HepG2 (cell line): ENCODE results near the gene IL1RAP. TPM values are rescaled to one million over a fixed set of nuclear protein-coding genes. Genes with fewer than 3 reads are reported as not detected.

Source experiments
- KDM1A ChIP-seq: IDR thresholded peaks from 2 replicates; pipeline ENCODE4 v1.6.1; 2016; ENCODE audit warnings: missing compliant biosample characterization
- NR2F6 ChIP-seq, 2 experiments: IDR thresholded peaks; 2 replicates each; pipeline ENCODE4 v1.6.1; 2016; ENCODE audit warnings: antibody characterized with exemption in 1 of 2, mild to moderate bottlenecking in 1 of 2
- PHF21A ChIP-seq: sonication (generic); formaldehyde crosslinking; IDR thresholded peaks from 2 replicates; pipeline ENCODE4 v1.5.0; 2020; ENCODE audit warnings: mild to moderate bottlenecking, missing genetic modification reagents
- SNAI1 ChIP-seq: sonication (generic); formaldehyde crosslinking; IDR thresholded peaks from 2 replicates; pipeline ENCODE4 v1.5.0; 2020; ENCODE audit warnings: mild to moderate bottlenecking, missing genetic modification reagents, borderline replicate concordance
- TOPORS ChIP-seq: sonication (generic); formaldehyde crosslinking; IDR thresholded peaks from 2 replicates; pipeline ENCODE4 v1.8.0; 2023; ENCODE audit warnings: mild to moderate bottlenecking, missing genetic modification reagents
- ZFP62 ChIP-seq: sonication (generic); formaldehyde crosslinking; IDR thresholded peaks from 2 replicates; pipeline ENCODE4 v1.4.0; 2020; ENCODE audit warnings: missing genetic modification reagents
- ZKSCAN8 ChIP-seq: IDR thresholded peaks from 2 replicates; pipeline ENCODE4 v1.6.1; 2016; ENCODE audit warnings: borderline replicate concordance, missing genetic modification reagents, missing compliant biosample characterization
- ZNF326 ChIP-seq: sonication (generic); formaldehyde crosslinking; IDR thresholded peaks from 2 replicates; pipeline ENCODE4 v1.4.0; 2020; ENCODE audit warnings: missing genetic modification reagents, borderline replicate concordance
- ZNF550 ChIP-seq: sonication (generic); formaldehyde crosslinking; IDR thresholded peaks from 2 replicates; pipeline ENCODE4 v1.4.0; 2020; ENCODE audit warnings: mild to moderate bottlenecking, missing genetic modification reagents, borderline replicate concordance
- ZNF619 ChIP-seq: sonication (generic); formaldehyde crosslinking; IDR thresholded peaks from 2 replicates; pipeline ENCODE4 v1.4.0; 2020; ENCODE audit warnings: mild to moderate bottlenecking, missing genetic modification reagents
- ZSCAN12 ChIP-seq: sonication (generic); formaldehyde crosslinking; IDR thresholded peaks from 2 replicates; pipeline ENCODE4 v1.9.0; 2021; ENCODE audit warnings: mild to moderate bottlenecking, missing genetic modification reagents
- polyA plus RNA-seq, 8 experiments: library from polyadenylated mRNA; depleted of rRNA in 3 of 8; stranded (reverse) in 7 of 8; unstranded in 1 of 8; fragments of >200 nt; fragmentation: Illumina TruSeq in 4 of 8; extraction: Trizol in 4 of 8; gene quantifications; 2 replicates each; pipeline versions ENCODE4 v1.2.1 to v1.2.3, GENCODE V29; 2011 to 2016; ENCODE audit warnings: low read depth in 4 of 8, missing spikeins in 1 of 8, mixed read lengths in 1 of 8; ENCODE audit not compliant: insufficient read depth in 1 of 8
- total RNA-seq, 5 experiments: library from RNA; depleted of rRNA; stranded (reverse); fragments of >200 nt; fragmentation: Illumina TruSeq; extraction: Trizol; gene quantifications; 2 replicates each; pipeline ENCODE4 v1.2.3, GENCODE V29; 2016; ENCODE audit warnings: low read depth in 1 of 5
- TF ChIP-seq, protein P1 (sequence below): sonication (generic); formaldehyde crosslinking; IDR thresholded peaks from 2 replicates; pipeline ENCODE4 v1.4.0; 2020; ENCODE audit warnings: missing genetic modification reagents, mild to moderate bottlenecking, borderline replicate concordance
- TF ChIP-seq, protein P2 (sequence below): IDR thresholded peaks from 2 replicates; pipeline ENCODE4 v1.6.1; 2018; ENCODE audit warnings: missing genetic modification reagents
- TF ChIP-seq, protein P3 (sequence below): sonication (generic); formaldehyde crosslinking; IDR thresholded peaks from 2 replicates; pipeline ENCODE4 v1.9.0; 2021; ENCODE audit warnings: mild to moderate bottlenecking, missing genetic modification reagents
- TF ChIP-seq, protein P4 (sequence below): IDR thresholded peaks from 2 replicates; pipeline ENCODE4 v1.6.1; 2016; ENCODE audit warnings: missing biosample characterization, missing genetic modification reagents, low read depth

IL1RAP gene
- total and polyA plus RNA-seq, 2 of the 13 experiments (the other 11 are each of a cell fraction or from before 2014, with no cell fraction given) = 18.3 to 54.9 TPM

DNA sequence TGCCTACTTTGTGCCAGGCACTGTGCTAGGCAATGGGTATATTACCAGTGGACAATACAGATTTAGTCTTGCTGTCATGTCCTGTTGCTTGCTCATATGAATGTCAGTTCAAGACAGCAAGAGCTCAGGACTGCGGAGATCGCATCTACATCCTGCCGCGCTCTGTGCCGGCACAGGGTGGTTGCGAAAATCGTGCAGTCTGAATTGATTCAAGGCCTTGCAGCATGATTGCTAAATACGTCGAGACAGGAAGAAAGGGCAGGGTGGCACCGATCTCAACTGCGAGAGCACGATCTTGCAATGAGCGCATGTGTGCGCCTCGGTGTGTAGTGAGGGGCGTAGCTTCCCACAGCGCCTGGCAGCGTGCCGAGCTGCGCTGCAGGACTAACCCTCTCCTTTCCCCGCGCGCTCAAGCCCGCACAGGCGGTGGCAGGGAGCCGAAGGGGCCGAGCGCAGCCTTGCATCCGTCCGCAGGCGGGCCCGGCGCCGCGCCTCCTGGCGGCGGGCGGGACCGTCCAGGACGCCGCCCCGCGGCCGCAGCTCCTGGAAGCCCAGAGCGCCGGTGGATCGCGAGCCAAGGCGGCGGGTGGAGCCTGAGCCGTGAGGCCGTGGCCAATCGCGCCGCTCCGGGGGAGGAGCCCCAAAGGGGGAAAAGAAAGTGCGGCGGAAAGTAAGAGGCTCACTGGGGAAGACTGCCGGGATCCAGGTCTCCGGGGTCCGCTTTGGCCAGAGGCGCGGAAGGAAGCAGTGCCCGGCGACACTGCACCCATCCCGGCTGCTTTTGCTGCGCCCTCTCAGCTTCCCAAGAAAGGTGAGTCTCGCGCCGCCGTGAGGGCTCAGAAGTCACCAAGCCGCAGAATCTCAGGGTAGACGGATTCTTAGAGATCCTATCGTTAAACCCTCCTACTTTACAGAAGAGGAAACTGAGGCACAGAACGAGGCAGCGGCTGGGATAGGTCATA lies at the start of gene IL1RAP (continued):
- TF ChIP-seq, protein P1, sequence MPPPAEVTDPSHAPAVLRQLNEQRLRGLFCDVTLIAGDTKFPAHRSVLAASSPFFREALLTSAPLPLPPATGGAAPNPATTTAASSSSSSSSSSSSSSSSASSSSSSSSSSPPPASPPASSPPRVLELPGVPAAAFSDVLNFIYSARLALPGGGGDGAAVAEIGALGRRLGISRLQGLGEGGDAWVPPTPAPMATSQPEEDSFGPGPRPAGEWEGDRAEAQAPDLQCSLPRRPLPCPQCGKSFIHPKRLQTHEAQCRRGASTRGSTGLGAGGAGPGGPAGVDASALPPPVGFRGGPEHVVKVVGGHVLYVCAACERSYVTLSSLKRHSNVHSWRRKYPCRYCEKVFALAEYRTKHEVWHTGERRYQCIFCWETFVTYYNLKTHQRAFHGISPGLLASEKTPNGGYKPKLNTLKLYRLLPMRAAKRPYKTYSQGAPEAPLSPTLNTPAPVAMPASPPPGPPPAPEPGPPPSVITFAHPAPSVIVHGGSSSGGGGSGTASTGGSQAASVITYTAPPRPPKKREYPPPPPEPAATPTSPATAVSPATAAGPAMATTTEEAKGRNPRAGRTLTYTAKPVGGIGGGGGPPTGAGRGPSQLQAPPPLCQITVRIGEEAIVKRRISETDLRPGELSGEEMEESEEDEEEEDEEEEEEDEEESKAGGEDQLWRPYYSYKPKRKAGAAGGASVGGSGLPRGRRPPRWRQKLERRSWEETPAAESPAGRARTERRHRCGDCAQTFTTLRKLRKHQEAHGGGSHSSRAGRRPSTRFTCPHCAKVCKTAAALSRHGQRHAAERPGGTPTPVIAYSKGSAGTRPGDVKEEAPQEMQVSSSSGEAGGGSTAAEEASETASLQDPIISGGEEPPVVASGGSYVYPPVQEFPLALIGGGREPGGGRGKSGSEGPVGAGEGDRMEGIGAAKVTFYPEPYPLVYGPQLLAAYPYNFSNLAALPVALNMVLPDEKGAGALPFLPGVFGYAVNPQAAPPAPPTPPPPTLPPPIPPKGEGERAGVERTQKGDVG = peak; percentile 83
- TF ChIP-seq SNAI1 (no peak), ZNF619 (no peak), ZNF326 (no peak), ZNF550 (CRISPR knock-in tag) (no peak), TOPORS (CRISPR knock-in tag) (no peak), PHF21A (CRISPR knock-in tag) (peak; percentile 76), KDM1A (CRISPR knock-in tag) (peak; percentile 78; the same call in 1 of the 2 replicates), ZKSCAN8 (peak; percentile 76; the same call in 1 of the 2 replicates), ZFP62 (no peak), NR2F6 (IDR thresholded peaks at IDR 0.05) (no peak), NR2F6 (CRISPR knock-in tag; IDR thresholded peaks at IDR 0.05) (peak; percentile 62; the same call in 1 of the 2 replicates), ZSCAN12 (no peak)
- TF ChIP-seq, protein P2, sequence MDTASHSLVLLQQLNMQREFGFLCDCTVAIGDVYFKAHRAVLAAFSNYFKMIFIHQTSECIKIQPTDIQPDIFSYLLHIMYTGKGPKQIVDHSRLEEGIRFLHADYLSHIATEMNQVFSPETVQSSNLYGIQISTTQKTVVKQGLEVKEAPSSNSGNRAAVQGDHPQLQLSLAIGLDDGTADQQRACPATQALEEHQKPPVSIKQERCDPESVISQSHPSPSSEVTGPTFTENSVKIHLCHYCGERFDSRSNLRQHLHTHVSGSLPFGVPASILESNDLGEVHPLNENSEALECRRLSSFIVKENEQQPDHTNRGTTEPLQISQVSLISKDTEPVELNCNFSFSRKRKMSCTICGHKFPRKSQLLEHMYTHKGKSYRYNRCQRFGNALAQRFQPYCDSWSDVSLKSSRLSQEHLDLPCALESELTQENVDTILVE (CRISPR knock-in tag) = peak; percentile 72
- TF ChIP-seq, protein P3, sequence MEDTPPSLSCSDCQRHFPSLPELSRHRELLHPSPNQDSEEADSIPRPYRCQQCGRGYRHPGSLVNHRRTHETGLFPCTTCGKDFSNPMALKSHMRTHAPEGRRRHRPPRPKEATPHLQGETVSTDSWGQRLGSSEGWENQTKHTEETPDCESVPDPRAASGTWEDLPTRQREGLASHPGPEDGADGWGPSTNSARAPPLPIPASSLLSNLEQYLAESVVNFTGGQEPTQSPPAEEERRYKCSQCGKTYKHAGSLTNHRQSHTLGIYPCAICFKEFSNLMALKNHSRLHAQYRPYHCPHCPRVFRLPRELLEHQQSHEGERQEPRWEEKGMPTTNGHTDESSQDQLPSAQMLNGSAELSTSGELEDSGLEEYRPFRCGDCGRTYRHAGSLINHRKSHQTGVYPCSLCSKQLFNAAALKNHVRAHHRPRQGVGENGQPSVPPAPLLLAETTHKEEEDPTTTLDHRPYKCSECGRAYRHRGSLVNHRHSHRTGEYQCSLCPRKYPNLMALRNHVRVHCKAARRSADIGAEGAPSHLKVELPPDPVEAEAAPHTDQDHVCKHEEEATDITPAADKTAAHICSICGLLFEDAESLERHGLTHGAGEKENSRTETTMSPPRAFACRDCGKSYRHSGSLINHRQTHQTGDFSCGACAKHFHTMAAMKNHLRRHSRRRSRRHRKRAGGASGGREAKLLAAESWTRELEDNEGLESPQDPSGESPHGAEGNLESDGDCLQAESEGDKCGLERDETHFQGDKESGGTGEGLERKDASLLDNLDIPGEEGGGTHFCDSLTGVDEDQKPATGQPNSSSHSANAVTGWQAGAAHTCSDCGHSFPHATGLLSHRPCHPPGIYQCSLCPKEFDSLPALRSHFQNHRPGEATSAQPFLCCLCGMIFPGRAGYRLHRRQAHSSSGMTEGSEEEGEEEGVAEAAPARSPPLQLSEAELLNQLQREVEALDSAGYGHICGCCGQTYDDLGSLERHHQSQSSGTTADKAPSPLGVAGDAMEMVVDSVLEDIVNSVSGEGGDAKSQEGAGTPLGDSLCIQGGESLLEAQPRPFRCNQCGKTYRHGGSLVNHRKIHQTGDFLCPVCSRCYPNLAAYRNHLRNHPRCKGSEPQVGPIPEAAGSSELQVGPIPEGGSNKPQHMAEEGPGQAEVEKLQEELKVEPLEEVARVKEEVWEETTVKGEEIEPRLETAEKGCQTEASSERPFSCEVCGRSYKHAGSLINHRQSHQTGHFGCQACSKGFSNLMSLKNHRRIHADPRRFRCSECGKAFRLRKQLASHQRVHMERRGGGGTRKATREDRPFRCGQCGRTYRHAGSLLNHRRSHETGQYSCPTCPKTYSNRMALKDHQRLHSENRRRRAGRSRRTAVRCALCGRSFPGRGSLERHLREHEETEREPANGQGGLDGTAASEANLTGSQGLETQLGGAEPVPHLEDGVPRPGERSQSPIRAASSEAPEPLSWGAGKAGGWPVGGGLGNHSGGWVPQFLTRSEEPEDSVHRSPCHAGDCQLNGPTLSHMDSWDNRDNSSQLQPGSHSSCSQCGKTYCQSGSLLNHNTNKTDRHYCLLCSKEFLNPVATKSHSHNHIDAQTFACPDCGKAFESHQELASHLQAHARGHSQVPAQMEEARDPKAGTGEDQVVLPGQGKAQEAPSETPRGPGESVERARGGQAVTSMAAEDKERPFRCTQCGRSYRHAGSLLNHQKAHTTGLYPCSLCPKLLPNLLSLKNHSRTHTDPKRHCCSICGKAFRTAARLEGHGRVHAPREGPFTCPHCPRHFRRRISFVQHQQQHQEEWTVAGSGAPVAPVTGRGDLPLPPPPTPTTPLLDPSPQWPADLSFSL (CRISPR knock-in tag) = no peak
- TF ChIP-seq, protein P4, sequence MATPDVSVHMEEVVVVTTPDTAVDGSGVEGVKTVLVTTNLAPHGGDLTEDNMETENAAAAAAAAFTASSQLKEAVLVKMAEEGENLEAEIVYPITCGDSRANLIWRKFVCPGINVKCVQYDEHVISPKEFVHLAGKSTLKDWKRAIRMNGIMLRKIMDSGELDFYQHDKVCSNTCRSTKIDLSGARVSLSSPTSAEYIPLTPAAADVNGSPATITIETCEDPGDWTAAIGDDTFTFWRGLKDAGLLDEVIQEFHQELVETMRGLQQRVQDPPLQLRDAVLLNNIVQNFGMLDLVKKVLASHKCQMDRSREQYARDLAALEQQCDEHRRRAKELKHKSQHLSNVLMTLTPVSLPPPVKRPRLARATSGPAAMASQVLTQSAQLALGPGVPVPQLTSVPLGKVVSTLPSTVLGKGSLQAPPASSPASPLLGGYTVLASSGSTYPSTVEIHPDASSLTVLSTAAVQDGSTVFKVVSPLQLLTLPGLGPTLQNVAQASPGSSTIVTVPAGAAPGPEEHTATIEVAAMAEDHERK (CRISPR knock-in tag) = no peak
